Stimulated activated CD8-positive, alpha-beta memory T cell treated with anti-CD3 and anti-CD28 coated beads, Interleukin-2, amount 100 ng/mL, for 48 hours (primary cell): Measurements from ENCODE around the gene ZNF185.
A peak's percentile ranks its signal among the peaks of the same experiment; 100 is the strongest.
"Not testable (repeated sequence)": the region's sequence is repeated elsewhere in the genome, so short reads cannot be mapped to it uniquely, and the experiment has no call there.

Experiments
- DNase-seq, 2 donors: peaks; one replicate each; pipeline ENCODE4 v3.0.0-alpha.2; 2020; ENCODE audit warnings: low read depth in 2 of 2

The ZNF185 gene

GRCh38 chrX:152895724-152896420, 2.0 kb upstream of the ZNF185 start:
- no peak for DNase-seq

- DNase-seq = no peak
Measured at GRCh38 chrX:152896450-152896849, 1.4 kb upstream of the ZNF185 start.

GRCh38 chrX:152898442-152898841, 575 bp downstream of the ZNF185 start:
- DNase-seq = no peak

GRCh38 chrX:152899111-152899873, 1.4 kb downstream of the ZNF185 start:
- no peak for DNase-seq

GRCh38 chrX:152899874-152900719, 2.2 kb downstream of the ZNF185 start:
- DNase-seq = no peak

GRCh38 chrX:152900937-152901445, 3.1 kb downstream of the ZNF185 start:
- no peak for DNase-seq

- no peak for DNase-seq
Measured at GRCh38 chrX:152901816-152902501, 4.1 kb downstream of the ZNF185 start.

- DNase-seq = no peak
Measured at GRCh38 chrX:152902502-152902820, 4.6 kb downstream of the ZNF185 start.

- no peak for DNase-seq
Measured at GRCh38 chrX:152903589-152903988, 5.7 kb downstream of the ZNF185 start.

GRCh38 chrX:152904151-152905080, 6.5 kb downstream of the ZNF185 start:
- peak in 1 of 2 donors; percentile 13 for DNase-seq

- DNase-seq = no peak
Measured at GRCh38 chrX:152905081-152905420, 7.2 kb downstream of the ZNF185 start.

GRCh38 chrX:152907084-152907651, 9.3 kb downstream of the ZNF185 start:
- no peak for DNase-seq

GRCh38 chrX:152908486-152908885, 10.6 kb downstream of the ZNF185 start:
- no peak for DNase-seq

GRCh38 chrX:152910018-152910417, 12.2 kb downstream of the ZNF185 start:
- DNase-seq = not testable (repeated sequence)

GRCh38 chrX:152912106-152912505, 14.2 kb downstream of the ZNF185 start:
- no peak for DNase-seq

- no peak for DNase-seq
Measured at GRCh38 chrX:152912641-152913040, 14.8 kb downstream of the ZNF185 start.

- DNase-seq = no peak
Measured at GRCh38 chrX:152913346-152913745, 15.5 kb downstream of the ZNF185 start.

GRCh38 chrX:152913910-152914309, 16.0 kb downstream of the ZNF185 start:
- no peak for DNase-seq

- no peak for DNase-seq
Measured at GRCh38 chrX:152915541-152916241, 17.8 kb downstream of the ZNF185 start.
